ENCODE results near the gene CPLX1. TPM values are rescaled to one million over a fixed set of nuclear protein-coding genes. Genes with fewer than 3 reads are reported as not detected.

The CPLX1 gene
- total RNA-seq, 1 experiment from 2014 or later, result 3.5 TPM

GRCh38 chr4:747546-748170, 78.3 kb downstream of the CPLX1 start (continued):
- TF ChIP-seq, protein P1, sequence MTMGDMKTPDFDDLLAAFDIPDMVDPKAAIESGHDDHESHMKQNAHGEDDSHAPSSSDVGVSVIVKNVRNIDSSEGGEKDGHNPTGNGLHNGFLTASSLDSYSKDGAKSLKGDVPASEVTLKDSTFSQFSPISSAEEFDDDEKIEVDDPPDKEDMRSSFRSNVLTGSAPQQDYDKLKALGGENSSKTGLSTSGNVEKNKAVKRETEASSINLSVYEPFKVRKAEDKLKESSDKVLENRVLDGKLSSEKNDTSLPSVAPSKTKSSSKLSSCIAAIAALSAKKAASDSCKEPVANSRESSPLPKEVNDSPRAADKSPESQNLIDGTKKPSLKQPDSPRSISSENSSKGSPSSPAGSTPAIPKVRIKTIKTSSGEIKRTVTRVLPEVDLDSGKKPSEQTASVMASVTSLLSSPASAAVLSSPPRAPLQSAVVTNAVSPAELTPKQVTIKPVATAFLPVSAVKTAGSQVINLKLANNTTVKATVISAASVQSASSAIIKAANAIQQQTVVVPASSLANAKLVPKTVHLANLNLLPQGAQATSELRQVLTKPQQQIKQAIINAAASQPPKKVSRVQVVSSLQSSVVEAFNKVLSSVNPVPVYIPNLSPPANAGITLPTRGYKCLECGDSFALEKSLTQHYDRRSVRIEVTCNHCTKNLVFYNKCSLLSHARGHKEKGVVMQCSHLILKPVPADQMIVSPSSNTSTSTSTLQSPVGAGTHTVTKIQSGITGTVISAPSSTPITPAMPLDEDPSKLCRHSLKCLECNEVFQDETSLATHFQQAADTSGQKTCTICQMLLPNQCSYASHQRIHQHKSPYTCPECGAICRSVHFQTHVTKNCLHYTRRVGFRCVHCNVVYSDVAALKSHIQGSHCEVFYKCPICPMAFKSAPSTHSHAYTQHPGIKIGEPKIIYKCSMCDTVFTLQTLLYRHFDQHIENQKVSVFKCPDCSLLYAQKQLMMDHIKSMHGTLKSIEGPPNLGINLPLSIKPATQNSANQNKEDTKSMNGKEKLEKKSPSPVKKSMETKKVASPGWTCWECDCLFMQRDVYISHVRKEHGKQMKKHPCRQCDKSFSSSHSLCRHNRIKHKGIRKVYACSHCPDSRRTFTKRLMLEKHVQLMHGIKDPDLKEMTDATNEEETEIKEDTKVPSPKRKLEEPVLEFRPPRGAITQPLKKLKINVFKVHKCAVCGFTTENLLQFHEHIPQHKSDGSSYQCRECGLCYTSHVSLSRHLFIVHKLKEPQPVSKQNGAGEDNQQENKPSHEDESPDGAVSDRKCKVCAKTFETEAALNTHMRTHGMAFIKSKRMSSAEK (CRISPR knock-in tag; IDR thresholded peaks at IDR 0.05; ENCODE audit: borderline replicate concordance), result no peak
- TF ChIP-seq CREM (CRISPR knock-in tag; IDR thresholded peaks at IDR 0.05) (no peak), E2F5 (CRISPR knock-in tag; IDR thresholded peaks at IDR 0.05) (no peak), SMAD3 (CRISPR knock-in tag; IDR thresholded peaks at IDR 0.05; ENCODE audit: borderline replicate concordance) (no peak), NR1H2 (CRISPR knock-in tag; IDR thresholded peaks at IDR 0.05) (no peak), E2F1 (CRISPR knock-in tag; IDR thresholded peaks at IDR 0.05) (no peak)
- TF ChIP-seq, protein P2, sequence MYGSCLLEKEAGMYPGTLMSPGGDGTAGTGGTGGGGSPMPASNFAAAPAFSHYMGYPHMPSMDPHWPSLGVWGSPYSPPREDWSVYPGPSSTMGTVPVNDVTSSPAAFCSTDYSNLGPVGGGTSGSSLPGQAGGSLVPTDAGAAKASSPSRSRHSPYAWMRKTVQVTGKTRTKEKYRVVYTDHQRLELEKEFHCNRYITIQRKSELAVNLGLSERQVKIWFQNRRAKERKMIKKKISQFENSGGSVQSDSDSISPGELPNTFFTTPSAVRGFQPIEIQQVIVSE (CRISPR knock-in tag; IDR thresholded peaks at IDR 0.05; ENCODE audit: borderline replicate concordance), result no peak

DNA sequence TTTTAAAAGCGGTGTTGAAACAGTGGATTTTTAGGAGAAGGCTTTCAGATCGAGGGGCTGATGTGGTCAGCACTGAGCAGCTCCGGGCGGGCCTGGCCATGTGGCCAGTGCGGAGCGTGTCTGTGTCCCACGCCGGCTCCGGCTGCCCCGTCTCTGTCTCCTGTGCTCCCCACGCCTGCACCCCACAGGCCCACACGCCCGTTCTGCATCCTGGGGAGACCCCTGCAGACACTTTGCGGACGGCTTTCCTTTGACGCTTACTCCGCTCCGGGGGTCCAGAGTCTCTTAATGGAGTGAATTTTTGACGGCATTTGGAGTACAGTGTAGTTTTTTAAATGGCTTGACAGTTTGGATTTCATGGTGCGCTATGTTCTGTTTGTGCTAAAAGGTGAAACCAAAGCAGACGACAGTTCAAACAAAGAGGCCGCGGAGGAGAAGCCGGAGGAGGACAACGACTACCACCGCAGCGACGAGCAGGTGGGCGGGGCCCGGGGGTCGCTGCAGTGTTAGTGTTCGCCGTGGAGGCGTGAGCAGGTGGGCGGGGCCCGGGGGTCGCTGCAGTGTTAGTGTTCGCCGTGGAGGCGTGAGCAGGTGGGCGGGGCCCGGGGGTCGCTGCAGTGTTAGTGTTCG, 81.6 kb downstream of the CPLX1 start:
- ATAC-seq, result no peak
- Mint-ChIP-seq H3K27ac (no peak overlapping the region), H3K27me3 (ENCODE audit: low read depth) (no peaks in the 10 kb centered on the region), H3K9me3 (peaks cover 3% of the 10 kb centered on the region; the same call in 1 of the 2 replicates), H3K4me3 (no peak overlapping the region), H3K4me1 (no peaks in the 10 kb centered on the region), H3K36me3 (peaks cover 42% of the 10 kb centered on the region)
- DNase-seq (ENCODE audit: low spot score), result no peak
- ChIA-PET CTCF (no interaction called here), POLR2A (no interaction called here)
- TF ChIP-seq SMAD4 (CRISPR knock-in tag; IDR thresholded peaks at IDR 0.05), result no peak
- TF ChIP-seq HMGXB4 (CRISPR knock-in tag; IDR thresholded peaks at IDR 0.05), result no peak
- no peak for TF ChIP-seq ZNF263 (CRISPR knock-in tag; IDR thresholded peaks at IDR 0.05; ENCODE audit: low read depth)
- TF ChIP-seq EMX1 (CRISPR knock-in tag; IDR thresholded peaks at IDR 0.05), result no peak
- TF ChIP-seq KAT7 (CRISPR knock-in tag; IDR thresholded peaks at IDR 0.05; ENCODE audit: borderline replicate concordance), result no peak
- no peak for TF ChIP-seq GTF2I (CRISPR knock-in tag; conservative IDR thresholded peaks at IDR 0.05)
- TF ChIP-seq IRF2 (CRISPR knock-in tag; IDR thresholded peaks at IDR 0.05; ENCODE audit: borderline replicate concordance, low read depth), result no peak
- no peak for TF ChIP-seq TEAD1 (CRISPR knock-in tag; IDR thresholded peaks at IDR 0.05)
- TF ChIP-seq GABPB1 (CRISPR knock-in tag; IDR thresholded peaks at IDR 0.05), result no peak
- TF ChIP-seq CREM (CRISPR knock-in tag; IDR thresholded peaks at IDR 0.05), result no peak
- TF ChIP-seq, protein P2 (CRISPR knock-in tag; IDR thresholded peaks at IDR 0.05; ENCODE audit: borderline replicate concordance), result no peak
- no peak for TF ChIP-seq AR (CRISPR knock-in tag; IDR thresholded peaks at IDR 0.05)
- no peak for TF ChIP-seq RELA (CRISPR knock-in tag; IDR thresholded peaks at IDR 0.05; ENCODE audit: borderline replicate concordance)
- no peak for TF ChIP-seq RORB (CRISPR knock-in tag; IDR thresholded peaks at IDR 0.05)
- no peak for TF ChIP-seq FOXP4 (CRISPR knock-in tag; IDR thresholded peaks at IDR 0.05)
